Stimulated activated CD4-positive, alpha-beta T cell treated with anti-CD3 and anti-CD28 coated beads, Interleukin-2, amount 100 ng/mL, for 48 hours (primary cell): ENCODE measurements around the gene OOSP4A.

Experiments
- DNase-seq, 2 donors: peaks; one replicate each; pipeline ENCODE4 v3.0.0-alpha.2; 2020

The OOSP4A gene

DNA sequence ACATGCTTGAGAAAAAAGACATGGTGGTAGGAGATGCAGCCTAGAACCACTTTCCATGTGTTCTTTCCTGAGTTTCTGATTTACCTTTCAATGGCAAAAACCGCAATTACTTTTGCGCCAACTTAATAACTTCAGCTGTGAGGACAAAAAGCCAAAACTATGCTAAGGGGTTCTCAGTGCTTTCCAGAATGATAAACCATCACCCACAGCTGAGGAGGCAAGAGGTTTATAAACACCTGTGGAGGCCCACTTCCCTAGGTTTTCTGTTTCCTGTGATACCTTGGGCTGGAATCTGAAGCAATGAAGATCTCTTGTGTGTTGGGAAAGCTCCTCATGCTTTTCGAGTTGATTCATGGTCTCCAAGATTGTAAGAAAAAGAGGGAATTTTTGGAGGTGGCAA is at the start of gene OOSP4A:
Gene OOSP4A (plus strand): TSS at position 301 of the 400 bp plus-strand sequence. CDS start 0 bp downstream, at position 301.
- DNase-seq: no peak

DNA sequence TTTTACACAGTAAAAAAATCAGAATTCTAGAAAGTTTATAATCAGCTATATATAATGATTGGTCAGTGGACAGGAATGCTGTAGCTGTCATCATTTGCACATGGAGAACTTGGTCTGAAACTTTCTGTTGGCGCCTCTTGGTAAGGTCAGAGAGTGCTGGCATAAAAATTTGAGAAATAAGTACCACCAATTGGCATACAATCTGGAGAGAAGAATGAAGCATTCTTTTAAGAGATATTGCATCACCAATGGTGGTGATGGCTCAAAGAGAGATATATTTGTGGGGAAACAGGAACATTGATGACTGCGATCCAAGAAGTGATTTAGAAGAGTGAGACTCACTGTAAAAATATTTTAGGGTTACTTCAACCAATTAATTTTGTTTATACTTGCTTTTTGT is 45.4 kb upstream of the OOSP4A start:
- DNase-seq: no peak

DNA sequence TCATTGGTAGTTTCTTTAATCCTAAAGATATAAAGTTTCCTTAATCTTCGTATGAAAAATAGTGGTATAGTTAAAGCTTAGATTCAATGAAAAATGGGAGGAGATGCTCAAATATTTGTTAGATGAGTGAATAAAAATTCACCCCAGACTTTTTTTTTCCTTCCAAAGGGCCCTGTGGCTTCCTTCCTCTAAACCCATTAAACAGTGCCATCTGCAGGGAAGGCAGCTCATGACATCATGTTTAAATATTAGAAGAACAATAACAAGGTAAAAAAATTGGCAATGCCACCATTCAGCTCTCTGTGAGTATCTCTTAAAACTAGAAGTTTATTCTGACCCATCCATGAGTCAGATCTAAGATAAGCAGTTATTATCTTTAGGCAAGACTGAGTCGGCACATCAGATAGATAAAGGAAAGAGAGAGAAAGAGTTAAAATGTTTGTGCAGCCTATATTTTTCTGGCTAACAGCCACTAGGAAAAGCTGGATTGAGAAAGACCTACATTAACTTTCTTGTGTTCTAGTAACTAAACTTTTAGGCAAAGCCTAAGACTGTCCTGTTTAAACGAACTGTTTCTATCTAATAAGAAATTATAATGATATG is 44.7 kb upstream of the OOSP4A start:
- peak; percentile 4 to 11 for DNase-seq

DNA sequence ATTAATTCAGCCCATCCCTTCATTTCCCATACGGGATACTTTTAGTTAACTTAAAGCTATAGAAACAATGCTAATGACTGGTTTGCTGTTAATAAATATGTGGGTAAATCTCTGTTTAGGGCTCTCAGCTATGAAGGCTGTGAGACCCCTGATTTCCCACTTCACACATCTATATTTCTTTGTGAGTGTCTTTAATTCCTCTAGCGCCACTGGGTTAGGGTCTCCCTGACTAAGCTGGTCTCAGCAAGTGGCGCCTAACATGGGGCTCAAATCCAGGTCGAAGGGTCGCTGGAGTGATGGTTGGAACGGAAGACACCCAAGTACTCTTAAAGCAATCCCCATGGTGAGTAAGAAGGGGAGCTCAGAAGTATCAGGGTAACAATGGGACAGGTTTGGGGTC is 40.0 kb upstream of the OOSP4A start:
- DNase-seq: peak in 1 of 2 donors; percentile 0

DNA sequence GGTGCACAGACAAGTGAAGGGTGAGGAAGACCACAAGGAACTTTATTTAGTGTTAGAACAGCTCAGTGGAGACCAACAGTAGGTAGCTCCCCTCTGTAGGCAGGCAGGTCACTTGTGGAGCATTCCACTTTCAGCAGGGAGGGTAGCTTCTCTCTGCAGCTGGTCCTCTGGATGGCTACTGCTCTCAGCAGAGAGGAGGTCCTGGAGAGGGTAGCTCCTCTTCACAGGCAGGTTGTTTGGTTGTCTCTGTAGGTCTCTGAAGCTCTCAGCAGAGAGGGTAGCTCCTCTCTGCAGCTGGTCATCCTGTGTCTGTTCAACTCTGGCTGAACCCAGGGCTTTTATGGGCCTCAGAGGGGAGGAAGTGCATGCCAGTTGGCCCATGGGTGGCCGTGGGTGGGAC is 32.1 kb upstream of the OOSP4A start:
- DNase-seq: no peak

DNA sequence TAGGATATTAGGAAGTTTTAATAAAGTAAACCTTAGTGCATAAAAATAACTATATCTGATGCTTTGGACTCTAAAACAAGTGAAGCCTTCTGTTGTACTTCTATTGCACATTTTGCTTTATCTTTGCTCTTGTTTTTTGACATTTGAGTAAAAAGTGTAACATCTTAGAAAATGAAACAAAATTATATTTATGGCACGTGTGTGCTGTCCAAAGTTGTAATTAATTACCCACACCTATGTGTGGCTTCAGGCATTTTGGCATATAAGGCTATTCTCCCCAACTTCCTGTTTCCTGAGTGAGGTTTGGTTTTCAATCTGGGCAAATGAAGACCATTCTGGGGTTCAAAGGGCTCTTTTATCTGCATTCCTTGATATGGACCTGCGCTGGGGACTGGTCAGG is 25.7 kb upstream of the OOSP4A start, which contains the start of gene OOSP1:
Gene OOSP1 (plus strand): TSS at position 301 of the 400 bp plus-strand sequence. CDS start 23 bp downstream, at position 324.
- DNase-seq: no peak

DNA sequence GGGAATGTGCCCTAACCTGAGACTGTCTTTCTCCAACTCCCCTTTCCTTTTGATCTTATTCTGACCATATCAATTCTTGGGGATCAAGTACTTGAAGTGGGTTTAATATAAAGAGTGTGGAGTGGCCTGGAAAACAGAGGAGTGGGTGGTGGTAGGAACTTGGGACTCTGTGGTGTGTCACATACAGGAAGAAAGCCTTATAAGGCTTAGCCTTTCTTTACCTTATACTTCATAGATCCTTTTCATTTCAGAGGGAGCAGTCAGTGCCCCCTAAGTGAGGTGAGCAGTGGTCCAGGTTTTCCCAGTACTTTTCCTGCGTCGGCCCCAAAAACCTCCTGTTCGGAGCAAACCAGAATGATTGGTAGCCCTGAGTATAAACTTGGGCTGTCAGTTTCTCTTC is 25.1 kb upstream of the OOSP4A start:
- no peak for DNase-seq

DNA sequence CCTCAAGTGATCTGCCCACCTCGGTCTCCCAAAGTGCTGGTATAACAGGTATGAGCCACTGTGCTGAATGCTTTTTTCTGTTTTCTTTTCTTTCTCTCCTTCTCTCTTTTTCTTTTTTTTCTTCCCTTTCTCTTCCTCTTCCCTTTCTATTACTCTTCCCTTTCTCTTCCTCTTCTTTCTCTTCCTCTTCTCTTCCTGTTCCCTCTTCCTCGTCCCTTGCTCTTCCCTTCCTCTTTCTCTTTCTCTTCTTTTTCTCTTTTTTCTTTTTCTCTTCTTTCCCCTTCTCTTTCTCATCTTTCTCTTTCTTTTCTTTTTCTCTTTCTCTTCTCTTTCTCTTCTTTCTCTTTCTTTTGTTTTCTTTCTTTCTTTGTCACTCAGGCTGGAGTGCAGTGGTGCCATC is 24.4 kb upstream of the OOSP4A start:
- no peak for DNase-seq

DNA sequence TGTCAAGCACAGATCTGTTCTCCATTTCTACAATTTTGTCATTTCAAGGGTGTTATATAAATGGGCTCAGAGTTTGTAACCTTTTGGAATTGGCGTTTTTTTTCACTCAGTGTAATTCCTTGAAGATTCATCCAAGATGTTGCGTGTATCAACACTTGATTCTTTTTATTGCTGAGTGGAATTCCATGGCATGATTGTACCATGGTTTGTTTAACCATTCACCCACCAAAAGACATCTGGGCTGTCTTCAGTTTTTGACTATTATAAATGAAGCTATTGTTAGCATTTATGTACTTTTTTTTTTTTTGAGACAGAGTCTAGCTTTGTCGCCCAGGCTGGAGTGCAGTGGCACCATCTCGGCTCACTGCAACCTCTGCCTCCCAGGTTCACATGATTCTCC is 22.7 kb upstream of the OOSP4A start:
- no peak for DNase-seq

DNA sequence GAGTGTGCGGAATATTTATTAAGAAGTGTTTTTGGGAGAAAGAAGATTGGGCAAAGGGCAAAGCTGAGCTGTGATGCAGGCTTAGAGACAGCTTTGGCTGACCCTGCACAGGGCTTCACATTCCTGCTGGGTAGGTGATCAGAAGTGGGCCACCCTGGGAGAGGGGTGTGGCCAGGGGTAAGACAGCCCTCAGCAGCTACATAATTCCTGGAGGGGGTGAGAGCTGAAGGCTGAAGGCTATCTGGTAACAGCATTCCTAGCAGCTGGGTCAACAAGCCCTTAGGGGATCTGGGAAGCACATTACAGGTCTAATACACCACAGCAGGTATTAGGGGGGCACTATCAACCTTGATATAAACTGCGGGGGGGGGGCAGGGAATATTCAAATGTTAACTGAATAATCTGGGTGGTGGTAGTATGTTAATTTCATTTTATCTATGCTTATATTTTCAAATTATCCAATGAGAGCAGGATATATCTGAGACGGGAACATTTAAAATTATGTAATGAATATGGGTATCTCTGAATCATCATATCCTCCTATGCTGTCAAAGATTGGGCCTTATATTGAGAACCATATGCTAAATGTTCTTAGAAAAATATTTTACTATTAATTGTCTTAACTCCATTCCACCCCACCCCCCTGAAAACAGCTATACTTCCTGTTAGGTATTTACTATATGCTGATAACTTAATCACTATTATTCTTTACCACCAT is 19.7 kb upstream of the OOSP4A start:
- DNase-seq: no peak

DNA sequence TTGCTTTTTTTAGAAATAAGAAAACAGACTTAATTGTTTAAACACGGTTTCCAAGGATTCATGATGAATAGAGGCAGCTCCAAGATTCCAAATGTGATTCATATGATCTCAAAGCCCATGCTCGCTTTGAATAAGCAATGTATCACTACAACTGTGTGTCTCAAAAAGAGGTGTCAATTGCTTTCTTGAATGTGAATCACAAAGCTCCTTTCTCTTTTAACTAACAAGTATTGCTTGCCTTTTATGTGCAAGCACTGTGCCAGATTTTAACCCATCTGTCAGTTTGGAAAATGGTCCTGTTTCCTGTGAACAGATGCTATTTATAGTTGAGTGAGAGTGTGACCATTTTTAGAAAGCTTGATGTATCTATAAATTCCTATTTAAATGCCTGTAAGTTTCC is 19.1 kb upstream of the OOSP4A start:
- DNase-seq: no peak

DNA sequence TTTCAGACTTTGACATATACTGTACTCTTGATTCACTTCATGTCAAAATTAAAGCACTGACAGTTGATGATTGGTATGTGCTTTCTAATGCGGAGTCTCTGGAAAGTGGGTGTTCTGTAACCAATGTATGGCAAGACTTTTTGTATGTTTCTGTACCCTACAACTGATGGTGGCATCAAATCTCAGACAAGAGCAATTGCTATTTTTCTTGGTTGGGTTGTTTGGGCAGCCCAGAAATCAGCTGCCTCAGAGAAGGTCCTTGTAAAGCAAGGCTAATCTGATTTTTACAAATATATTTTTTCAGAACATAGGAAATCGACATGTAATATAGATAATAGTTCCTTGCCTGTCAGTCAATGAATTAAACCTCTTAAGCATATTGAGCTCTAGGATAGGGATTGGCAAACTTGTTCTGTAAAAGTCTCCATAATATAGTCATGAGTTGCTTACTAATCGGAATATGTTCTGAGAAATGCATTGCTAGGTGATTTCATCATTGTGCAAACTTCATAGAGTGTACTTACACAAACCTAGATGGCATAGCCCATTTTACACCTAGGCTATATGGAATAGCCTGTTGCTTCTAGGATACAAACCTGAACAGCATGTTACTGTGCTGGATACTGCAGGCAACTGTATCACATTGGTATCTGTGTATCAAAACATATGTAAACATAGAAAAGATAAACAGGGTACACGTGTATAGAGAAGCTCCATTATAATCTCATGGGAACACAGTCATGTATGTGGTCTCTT is 10.2 kb upstream of the OOSP4A start:
- DNase-seq: no peak

DNA sequence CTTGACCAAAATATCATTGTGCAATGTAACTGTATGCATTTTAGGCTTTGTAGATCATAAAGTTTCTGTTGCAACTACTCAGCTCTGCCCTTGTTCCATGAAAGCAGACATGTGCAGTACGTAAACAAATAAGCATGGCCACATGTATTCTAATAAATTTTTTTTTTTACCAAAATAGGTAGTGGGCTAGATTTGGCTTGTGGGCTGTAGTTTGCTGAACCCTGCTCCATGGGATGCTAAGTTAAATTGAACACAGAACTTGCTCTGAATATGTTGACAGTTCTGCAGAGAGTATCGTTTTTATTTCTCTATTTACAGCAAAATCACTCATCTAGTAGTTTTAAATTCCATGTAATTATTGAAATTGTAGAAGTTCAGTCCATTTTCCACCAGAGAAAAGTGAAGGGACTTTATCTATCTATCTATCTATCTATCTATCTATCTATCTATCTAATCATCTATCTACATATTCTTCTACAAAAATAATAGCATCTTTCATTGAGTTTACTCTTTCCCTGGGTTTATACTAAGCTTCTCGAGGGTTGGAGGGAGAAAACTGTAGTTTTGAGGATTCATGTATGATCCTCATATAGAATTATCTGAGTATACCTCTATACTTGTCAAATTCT is 9.5 kb upstream of the OOSP4A start:
- no peak for DNase-seq

DNA sequence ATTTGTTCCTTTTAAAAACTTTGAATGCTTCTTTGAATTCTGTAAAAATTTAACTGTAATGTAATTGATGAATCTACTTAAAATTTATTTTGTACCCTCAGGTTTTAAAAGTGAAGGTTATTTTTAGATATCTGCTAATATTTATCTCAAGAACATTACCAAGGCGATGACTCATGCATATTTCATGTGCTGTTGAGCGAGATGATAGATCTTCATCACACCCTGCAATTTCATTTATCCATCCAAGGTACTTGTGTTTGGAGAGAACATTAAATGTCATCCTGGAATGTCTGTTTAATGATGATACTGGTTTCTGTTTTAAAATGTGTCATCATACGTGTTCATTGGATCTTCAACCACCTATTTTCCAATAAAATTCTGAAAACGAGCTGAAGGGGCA is 6.7 kb upstream of the OOSP4A start:
- no peak for DNase-seq

DNA sequence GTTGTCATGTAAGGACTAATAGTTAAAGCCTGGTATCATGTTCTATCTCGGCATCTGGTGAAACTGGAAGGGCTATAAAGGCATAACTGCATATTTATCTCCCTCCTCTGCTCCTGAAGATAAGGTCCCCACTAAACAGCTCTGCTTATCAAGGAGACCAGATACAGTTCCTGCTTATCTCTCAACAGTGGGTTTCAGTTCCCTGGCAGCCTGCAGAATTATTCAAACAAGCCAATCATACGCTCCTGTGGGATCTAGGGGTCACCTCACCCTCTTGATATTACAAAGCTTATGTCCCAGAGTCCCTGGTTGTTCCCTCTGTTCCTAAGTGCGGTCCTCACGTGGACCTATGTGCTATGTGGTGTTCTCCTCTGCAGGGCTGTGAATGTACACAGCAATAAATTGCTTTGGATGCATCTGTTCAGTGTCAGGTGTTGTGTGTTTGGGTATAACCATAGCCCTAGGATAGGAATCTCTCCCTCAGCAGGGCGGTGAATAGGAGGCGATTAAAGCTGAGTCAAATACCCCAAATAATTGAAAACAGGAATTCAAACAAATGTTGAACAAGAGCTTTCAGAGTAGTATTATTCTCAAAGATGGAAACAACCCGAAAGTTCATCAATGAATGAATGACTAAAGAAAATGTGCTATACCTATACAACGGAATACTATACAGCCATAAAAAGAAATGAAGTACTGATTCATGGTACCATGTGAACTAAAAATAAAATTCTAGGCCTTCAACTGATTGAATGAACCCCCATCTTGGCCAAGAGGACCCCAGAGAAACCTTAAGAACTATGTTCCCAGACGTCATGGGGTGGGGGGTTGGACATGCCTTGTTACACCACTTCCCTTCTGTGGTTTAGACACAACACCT is 3.1 kb upstream of the OOSP4A start:
- no peak for DNase-seq

DNA sequence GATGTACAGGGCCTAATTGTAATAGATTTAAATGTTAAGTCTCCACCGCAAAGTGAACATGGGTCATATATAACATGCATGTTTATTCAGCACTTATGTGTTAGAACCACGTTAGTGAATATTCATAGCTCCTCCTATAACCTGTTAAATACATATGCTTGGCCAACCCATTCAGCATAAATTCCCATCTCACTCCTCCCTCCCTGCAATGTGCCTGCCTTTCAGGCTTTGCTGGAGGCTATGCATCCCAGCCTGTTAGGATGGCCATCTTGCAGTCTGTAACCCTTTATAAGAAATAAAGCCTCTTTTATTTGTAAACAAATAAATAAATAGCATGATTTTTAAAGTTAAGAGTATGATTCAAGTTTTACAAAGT is 1.7 kb upstream of the OOSP4A start:
- DNase-seq: no peak

DNA sequence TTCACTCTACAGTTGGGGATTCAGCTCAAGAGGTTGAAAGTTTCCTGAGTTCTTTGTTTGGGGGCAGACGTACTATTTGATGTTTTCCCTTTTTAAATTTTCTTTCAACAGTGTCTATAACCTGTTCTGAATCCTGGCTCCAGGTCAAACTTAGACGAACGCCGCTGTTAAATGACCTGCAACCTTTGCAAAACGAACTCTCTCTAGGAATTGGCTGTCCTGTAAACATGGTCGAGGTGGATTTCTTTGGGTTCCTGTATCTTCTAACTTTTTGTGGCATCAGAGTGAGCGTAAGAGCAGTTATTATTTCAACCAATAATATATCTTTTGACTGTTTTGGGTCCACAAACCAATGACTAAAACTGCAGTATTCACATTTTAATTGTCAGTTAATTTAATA is 1.6 kb downstream of the OOSP4A start:
- no peak for DNase-seq

DNA sequence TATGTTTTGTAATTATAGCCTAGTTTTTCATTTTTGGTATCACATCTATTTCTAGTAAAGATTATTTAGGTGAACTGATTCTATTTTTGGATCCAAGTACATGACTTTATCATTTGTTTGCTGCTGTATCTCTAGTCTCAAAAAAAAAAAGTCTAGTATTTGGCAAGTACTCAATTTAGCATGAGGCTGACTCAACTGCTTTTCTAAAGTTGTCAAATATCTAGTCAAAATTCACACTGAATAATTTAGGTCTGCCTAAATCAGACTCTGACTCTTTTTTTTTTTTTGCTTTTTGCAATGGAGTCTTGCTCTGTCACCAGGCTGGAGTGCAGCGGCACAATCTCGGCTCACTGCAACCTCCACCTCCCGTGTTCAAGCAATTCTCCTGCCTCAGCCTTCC is 2.4 kb downstream of the OOSP4A start:
- no peak for DNase-seq

DNA sequence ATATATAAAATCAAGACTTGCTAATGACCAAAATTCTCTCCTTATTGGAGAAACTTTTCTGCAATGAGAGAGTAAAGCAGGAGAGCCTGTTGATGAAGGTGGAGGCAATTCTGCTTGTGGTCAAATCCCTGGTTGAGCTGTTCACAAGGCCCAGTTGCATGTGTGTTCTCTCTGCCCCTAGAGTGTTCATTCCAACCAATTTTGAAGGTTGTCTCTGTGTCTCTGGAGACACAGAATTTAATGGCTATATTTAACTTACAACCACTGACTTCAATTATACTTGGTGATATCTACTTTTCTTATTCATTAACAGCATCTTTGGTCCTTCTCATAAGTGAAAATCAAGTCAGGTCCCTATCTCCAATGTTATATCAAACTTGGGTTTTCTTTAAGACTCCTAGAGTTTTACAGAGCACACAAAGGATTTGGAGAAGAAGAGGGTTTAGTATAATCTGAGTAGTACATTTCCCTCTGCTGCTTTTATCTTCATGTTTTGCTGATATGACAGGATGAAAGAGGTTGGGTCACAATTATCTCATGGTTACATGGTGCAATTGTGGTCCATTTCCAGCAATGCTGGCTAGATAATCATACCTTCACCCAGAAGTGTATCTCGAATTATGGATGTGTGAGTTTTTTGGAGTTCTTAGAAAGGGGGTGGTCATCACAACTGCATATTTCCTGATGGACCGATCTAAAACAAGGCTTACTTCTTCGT is 4.0 kb downstream of the OOSP4A start:
- DNase-seq: no peak

DNA sequence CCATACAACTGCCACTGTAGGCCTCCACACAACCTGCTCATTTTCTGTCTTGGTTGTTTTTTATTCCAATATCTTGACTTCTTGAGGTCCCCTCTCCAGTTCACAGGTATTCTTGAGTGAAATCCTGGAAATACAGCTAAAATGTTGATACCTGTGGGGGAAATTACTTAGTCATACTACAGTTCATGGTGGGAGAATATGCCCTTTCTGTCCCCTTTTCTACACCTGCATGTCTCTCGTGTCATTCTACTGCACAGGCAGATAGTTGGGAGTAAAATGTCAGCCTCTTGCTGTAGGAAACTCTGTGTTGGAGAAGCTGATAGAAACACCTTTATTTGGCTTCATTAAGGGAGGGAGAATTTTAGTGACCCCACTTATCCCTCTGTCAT is 4.6 kb downstream of the OOSP4A start:
- no peak for DNase-seq

DNA sequence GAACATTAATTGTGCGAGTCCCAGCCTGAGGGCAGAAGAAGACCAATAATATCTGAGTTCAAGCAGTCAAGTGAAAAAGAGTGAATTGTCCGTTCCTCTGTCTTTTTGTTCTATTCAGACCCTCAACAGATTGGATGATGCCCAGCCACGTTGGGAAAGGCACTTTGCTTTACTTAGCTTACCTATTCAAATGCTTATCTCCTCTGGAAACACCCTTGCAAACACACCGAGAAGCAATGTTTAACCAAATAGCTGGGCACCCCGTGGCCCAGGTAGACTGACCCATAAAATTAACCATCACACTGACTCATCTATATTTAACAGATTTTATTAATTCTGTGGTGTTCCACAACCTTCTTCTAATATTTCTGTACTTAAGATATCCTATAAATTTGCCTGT is 9.3 kb downstream of the OOSP4A start:
- no peak for DNase-seq
